GM18951 (cell line): ENCODE measurements around the gene ZNF608.

ENCODE experiments used
- POLR2A ChIP-seq: IDR thresholded peaks from 4 replicates; pipeline ENCODE4 v1.6.1; 2011; ENCODE audit warnings: mild to moderate bottlenecking; ENCODE audit not compliant: insufficient read length, insufficient read depth; ENCODE audit errors: extremely low read depth
- in situ Hi-C: fragments of 300-500 bp; cut with MboI; formaldehyde crosslinking; loops from one replicate; pipeline ENCODE4 v1.12.0; 2022; ENCODE audit warnings: low sequenced_read_pairs, mixed read lengths, inconsistent platforms; ENCODE audit not compliant: unreplicated experiment

The ZNF608 gene, protein sequence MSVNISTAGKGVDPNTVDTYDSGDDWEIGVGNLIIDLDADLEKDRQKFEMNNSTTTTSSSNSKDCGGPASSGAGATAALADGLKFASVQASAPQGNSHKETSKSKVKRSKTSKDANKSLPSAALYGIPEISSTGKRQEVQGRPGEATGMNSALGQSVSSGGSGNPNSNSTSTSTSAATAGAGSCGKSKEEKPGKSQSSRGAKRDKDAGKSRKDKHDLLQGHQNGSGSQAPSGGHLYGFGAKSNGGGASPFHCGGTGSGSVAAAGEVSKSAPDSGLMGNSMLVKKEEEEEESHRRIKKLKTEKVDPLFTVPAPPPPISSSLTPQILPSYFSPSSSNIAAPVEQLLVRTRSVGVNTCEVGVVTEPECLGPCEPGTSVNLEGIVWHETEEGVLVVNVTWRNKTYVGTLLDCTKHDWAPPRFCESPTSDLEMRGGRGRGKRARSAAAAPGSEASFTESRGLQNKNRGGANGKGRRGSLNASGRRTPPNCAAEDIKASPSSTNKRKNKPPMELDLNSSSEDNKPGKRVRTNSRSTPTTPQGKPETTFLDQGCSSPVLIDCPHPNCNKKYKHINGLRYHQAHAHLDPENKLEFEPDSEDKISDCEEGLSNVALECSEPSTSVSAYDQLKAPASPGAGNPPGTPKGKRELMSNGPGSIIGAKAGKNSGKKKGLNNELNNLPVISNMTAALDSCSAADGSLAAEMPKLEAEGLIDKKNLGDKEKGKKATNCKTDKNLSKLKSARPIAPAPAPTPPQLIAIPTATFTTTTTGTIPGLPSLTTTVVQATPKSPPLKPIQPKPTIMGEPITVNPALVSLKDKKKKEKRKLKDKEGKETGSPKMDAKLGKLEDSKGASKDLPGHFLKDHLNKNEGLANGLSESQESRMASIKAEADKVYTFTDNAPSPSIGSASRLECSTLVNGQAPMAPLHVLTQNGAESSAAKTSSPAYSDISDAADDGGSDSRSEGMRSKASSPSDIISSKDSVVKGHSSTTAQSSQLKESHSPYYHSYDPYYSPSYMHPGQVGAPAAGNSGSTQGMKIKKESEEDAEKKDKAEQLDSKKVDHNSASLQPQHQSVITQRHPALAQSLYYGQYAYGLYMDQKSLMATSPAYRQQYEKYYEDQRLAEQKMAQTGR (N-terminal part only)

DNA sequence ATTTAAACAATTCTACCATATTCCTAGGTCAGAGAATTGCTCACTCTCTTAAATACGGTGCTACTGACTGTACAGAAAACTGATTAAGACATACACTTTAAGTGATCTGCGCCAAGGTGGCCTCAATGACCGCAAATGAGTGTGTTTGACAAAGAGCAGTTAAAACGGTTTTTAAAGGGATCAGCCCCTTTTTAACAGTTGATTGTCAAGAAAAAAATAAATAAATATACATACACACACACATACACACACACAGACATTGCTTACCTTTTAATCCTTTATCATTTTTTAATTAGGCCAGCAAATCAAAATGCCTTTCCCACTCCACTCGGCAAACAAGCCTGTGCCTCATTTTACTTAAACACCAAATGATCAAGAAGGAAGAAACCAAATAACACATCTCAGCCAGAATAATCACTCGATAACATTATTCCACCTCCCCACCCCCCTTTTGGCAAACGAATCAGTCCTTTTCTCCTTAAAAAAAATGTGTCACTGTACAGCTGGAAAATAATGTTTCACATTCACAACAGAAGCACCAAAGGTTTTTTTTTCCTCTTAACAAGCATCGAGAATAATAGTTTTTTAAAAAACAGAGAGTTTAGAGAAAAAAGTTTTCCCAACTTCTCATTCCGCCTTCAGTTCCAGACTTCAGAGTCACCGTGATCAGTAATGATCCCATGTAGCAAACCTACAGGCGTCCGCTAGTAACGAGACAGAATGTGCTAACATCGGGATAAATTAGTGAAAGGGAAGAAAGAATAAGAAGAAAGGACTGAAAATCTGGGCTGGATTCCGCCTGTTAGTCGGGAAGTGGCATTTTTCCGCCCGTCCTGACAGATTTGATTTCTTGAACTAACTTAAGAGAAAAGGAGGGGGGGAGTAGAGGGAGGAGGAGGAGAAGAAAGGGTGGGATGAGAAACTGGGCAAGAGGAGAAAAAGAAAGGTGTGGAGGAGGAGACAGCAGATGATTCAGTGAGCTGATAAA, at the start of gene ZNF608:
TSS of gene ZNF608 (minus strand) at position 712 of the 988 bp plus-strand sequence. CDS start 1,650 bp downstream, outside the sequence.
- in situ Hi-C loops, result no loop called here
- no peak for TF ChIP-seq POLR2A

DNA sequence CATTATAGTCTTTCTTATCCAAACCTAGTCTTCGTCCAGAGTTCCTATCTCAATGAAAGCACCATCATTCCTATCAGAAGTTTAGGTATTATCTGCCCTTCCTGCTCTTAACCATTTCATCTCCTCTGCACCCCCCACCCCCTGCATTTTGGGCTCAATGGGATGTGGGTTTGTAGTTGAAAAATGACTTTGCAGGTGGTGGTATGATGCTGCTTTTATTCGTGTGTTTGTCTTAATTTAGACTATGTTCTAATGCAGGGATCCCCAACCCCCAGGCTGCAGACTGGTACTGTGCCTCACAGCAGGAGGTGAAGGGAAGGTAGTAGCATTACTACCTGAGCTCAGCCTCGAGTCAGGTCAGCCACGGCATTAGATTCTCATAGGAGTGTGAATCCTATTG, 49.4 kb upstream of the ZNF608 start:
- no peak for TF ChIP-seq POLR2A
- in situ Hi-C loops, result no loop called here

DNA sequence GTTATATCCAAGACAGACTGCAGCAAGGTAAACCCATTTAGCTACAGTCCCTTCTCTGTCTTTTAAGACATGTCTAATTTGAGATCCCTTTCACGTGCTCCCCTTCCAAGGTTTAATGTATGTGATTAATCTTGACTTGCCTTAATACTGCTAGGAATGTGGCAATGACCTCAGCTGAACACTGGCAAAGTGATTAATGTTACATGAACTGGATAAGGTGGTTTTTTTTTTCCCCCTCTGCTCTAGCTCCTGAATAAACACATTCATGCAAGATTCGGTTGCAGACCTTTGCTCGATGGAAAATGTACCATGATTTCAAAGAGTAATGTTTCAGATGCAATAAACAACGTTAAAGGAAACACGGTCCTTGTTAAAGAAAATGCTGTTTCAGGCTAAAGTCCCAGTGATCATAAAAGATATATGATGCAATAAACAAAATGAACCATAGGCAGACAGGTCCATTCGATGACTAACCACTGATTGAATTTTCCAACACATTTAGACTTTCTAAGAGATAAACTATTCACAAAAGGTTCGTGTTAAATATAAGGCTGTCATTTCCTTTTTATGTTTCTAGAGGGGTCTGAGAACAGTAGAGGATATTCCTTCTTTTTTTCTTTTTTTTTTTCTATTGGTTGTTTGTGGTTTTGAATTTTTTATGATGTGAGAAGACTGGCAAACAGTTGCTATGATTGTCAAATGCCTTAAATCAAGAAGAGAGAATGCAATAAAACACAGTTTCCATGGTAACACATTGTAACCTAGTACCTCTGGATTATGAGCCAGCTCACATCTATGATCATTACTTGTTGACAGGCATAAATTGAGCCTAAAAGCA, 44.7 kb upstream of the ZNF608 start:
- in situ Hi-C loops, result no loop called here
- no peak for TF ChIP-seq POLR2A

DNA sequence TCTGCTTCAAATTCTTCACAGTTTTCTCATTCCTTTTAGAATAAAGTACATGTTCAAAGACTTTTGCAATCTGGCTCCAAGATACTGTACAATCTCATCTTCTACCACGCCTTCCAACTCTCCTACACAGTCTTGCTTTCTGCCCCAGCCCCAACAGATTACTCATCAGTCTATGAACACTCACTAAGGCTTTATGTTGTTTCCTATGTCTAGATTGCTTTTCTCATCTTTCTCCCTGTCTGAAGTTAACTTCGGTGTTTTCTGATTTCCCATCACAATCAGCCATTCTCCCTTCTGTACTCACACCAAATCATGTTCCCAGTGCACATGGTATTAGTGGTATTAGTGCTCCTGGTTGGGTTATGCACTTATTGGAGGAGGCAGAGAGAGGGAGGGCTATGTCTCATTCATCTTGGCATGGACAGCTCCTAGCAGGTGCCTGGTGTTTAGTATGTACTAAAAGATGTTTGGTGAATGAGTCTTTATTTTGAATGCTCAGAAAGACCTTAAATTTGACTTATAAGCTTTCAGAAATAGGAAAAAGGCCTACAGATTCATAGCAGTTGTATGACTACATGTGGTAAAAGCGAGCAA, 44.0 kb upstream of the ZNF608 start:
- in situ Hi-C loops, result no loop called here
- TF ChIP-seq POLR2A, result no peak

DNA sequence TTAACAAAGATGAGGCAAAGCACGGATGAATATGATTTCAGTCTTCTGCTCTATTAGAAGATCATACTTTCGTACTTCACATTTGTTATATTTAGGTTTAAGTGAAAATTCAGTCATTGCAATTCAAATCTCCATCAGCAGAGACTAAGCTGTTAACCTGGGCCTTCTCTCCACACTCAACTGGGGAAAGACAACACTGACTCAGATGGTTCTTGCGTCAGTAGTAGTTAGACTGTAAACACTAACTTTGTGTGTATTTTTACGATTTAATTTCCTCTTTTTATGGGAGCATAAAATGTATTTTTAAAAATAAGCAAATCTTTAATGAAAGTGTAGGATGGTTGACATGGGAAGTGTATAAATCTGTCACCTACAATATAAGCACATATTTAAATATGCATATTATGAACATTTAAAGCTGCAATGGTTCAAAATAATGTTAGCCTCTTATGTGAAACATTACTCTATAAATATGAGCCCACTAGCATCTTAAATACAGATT, 42.7 kb upstream of the ZNF608 start:
- in situ Hi-C loops, result no loop called here
- no peak for TF ChIP-seq POLR2A

DNA sequence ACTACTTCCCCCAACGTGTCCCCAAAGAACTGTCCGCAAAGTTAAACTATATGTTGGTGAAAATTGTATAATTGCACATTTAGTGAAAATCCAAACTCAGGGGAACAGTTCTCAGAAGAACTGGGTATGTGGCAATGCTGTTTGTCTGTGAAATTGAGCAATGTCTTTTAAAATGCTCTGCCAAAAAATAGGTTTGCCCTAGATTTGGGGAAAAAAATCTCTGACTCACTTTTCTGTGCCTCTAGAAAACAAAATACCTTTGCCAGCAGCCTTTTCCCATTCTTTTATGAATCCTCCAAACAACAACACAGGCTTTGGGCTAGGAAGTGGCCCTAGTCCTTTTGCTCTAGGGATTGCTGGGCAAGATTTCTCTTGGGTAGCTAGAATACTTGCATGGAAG, 37.4 kb upstream of the ZNF608 start:
- TF ChIP-seq POLR2A, result no peak
- in situ Hi-C loops, result no loop called here

DNA sequence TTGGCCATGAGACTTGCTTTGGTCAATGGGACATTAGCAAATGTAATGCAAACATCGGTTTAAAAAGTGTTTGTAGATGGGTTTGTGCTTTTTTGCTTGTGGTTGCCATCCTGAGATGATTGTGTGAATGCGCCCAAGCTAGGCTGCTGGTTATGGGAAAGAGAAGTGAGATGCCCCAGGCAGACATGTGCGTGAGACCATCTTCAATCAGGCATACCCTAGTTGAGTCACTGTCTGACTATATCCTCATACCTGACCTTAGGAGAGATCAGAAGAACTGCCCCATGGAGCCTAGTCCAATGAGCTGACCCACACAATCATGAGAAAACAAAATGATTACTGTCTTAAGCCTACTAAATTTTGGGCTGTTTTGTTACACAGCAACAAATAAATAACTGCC, 36.8 kb upstream of the ZNF608 start:
- no peak for TF ChIP-seq POLR2A
- in situ Hi-C loops, result no loop called here

DNA sequence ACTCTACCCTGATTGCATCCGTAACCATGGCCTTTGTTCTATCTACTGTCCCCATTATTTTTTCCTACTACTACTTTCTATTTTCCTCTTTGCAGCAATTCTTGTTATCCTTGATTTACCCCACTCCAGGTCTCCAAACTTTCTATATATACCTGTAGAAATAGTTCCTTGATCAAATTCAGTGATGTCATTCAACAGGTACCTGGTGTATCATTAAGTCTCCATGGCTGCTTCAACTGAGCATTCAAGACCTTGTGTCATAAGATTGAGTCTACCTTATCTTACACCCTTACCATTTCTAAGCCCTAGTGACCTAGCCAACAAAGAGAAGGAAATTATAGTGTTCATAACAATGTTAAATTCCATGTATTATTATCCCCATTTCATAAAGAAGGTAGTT, 35.8 kb upstream of the ZNF608 start:
- in situ Hi-C loops, result no loop called here

DNA sequence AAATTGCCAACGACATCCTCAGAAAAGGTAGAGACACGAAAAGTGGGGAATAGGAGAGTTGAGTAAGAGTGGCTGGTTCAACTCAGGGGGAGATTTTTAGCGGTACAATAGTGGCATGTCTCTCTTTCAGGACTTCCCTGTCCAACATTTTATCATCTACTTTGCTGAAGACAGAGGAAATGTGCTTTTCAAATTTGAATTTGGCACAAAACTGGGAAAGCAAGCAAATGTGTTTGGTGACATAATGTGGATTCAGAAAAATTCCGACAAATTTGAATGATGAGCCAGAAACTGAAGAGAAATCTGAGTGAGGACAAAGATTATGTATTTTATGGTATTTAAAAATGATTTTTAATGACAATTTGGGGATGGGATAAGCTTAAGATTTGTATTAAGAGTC, 33.6 kb upstream of the ZNF608 start:
- TF ChIP-seq POLR2A, result no peak
- in situ Hi-C loops, result no loop called here

More for the DNA sequence above, 35.8 kb upstream of the ZNF608 start:
- no peak for TF ChIP-seq POLR2A

DNA sequence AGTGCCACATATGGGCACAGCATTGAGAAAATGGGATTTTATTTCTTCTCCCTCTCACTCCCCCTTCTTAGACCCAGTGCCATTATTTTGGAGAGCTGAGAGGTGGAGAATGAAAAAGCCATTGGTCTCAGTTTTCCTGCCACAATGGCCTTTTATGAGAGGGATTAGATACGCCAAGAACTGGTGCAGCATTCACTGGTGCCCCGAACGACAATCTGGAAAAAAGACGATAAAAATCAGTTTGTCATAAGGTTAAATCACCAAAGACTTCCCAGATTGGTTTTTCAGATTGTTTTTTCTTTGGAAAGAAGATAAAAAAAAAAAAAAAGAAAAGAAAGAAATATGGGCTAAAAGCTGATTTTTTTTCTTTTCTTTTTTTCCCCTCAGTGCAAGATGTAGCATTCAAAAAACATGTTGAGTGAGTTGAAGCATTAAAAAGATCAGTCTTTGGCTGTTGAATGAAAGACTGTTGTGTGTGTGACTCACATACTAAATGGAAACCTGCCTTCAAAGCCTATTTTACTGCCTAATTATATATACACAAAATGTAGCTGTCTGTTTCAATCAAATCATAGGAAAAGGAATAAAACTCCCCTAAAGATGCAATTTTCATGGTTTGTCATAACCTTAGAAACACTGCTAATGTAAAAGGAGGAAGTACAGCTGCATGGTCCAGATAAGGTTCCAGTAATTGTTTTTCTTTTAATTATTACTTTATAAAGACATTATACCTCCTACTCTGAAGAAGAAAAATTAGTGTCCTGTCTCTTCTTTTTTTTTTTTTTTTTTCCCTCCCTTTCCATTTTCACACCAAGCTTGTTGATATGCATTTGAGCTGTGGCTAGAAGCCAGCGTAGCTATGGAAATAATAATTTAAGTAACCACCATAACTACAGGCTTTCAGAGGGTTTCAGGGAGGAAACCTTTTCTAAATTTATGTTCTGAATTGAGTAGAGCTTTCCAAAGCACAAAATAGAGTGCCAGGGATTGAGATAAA, 27.2 kb upstream of the ZNF608 start:
- in situ Hi-C loops, result no loop called here
- TF ChIP-seq POLR2A, result no peak
